ENCODE measurements around the gene IGF1R. TPM values are rescaled to one million over a fixed set of nuclear protein-coding genes. Genes with fewer than 3 reads are reported as not detected.
A peak's percentile ranks its signal among the peaks of the same experiment; 100 is the strongest.

The IGF1R gene
- total and polyA plus RNA-seq, 2 of the 13 experiments (the other 11 are each of a cell fraction or from before 2014, with no cell fraction given), result 15.9 to 18.4 TPM

DNA sequence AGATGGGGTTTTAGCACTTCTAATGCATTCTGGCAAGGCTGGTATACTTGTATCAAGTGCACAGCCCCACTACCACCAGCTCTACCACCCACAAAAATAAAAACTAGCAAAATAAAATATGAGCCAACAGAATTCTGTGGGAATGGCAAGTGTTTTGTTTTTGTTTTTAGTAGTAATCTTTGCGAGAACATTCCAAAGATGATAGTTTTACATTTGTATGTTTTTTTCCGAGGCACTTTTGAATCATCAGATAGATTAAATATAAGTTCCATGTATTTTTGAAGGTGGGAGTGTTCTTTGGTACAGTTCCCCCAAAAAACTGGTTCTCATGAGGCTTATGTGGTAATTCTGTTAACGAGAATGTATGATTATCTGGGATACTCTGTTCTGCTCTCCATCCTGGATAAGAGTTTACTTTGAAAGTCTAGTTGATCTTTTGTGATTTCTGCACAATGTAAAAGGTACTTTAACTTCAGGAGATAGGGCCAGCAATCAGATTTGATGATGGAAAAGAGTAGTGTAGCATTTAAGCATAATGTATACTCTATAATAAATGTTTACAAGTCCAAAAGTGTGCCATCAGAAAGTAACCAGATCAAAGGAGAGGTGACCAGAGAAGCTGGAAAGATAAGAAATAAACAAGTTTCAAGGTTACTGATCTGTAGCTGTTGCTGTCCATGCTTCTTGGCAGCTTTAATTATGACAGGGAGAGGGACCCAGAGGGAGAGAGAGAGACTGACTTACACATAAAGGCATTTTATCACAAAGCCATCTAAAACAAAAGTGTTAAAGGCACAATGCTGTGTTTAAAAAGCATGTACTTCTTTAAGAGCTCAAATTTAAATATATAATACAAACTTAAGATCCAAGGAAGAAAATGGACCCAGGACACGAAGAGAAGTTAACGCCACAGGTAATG lies 228.4 kb downstream of the IGF1R start:
- no peak for FAIRE-seq
- no peak overlapping the region for H3K27ac ChIP-seq (ENCODE audit: extremely low read length, insufficient read depth, low read length)
- in situ Hi-C loops (cut with HindIII; ENCODE audit: extremely low pct_ligation_motif_present, low pct_unique_long_range_greater_than_20kb), result no loop called here
- TF ChIP-seq SNRNP70 (IDR thresholded peaks at IDR 0.05; ENCODE audit: low read depth, low read length), result no peak
- TF ChIP-seq CHD2 (IDR thresholded peaks at IDR 0.05; ENCODE audit: low read depth, low read length), result no peak
- TF ChIP-seq, protein P1, sequence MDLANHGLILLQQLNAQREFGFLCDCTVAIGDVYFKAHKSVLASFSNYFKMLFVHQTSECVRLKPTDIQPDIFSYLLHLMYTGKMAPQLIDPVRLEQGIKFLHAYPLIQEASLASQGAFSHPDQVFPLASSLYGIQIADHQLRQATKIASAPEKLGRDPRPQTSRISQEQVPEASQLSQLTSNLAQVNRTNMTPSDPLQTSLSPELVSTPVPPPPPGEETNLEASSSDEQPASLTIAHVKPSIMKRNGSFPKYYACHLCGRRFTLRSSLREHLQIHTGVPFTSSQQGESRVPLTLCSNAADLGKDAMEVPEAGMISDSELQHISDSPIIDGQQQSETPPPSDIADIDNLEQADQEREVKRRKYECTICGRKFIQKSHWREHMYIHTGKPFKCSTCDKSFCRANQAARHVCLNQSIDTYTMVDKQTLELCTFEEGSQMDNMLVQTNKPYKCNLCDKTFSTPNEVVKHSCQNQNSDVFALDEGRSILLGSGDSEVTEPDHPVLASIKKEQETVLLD (CRISPR knock-in tag; IDR thresholded peaks at IDR 0.05; ENCODE audit: low read depth), result no peak
- TF ChIP-seq ZFP37 (CRISPR knock-in tag; IDR thresholded peaks at IDR 0.05; ENCODE audit: borderline replicate concordance), result no peak
- TF ChIP-seq GTF3A (CRISPR knock-in tag; conservative IDR thresholded peaks at IDR 0.05), result no peak
- no peak for TF ChIP-seq ZNF569 (CRISPR knock-in tag; IDR thresholded peaks at IDR 0.05; ENCODE audit: borderline replicate concordance)
- TF ChIP-seq ZNF326 (CRISPR knock-in tag; IDR thresholded peaks at IDR 0.05; ENCODE audit: borderline replicate concordance), result no peak
- TF ChIP-seq TCF7L2 (IDR thresholded peaks at IDR 0.05; ENCODE audit: low read depth, low read length), result peak; percentile 50; the same call in 1 of the 2 replicates
- no peak for TF ChIP-seq SP4 (CRISPR knock-in tag; IDR thresholded peaks at IDR 0.05)
- no peak for TF ChIP-seq SRSF9 (IDR thresholded peaks at IDR 0.05; ENCODE audit: borderline replicate concordance, insufficient read depth, low read depth, low read length, poor library complexity, severe bottlenecking)
- no peak for TF ChIP-seq ZNF253 (CRISPR knock-in tag; IDR thresholded peaks at IDR 0.05; ENCODE audit: borderline replicate concordance)
- no peak for TF ChIP-seq CBX2 (IDR thresholded peaks at IDR 0.05; ENCODE audit: low read depth, low read length)
- no peak for TF ChIP-seq CBX2 (CRISPR knock-in tag; IDR thresholded peaks at IDR 0.05; ENCODE audit: low read depth)
- no peak for TF ChIP-seq SOX13 (IDR thresholded peaks at IDR 0.05)
- peak in 1 of 2 experiments; percentile 14; a peak in 1 of 4 replicates for TF ChIP-seq SOX13 (CRISPR knock-in tag; conservative IDR thresholded peaks at IDR 0.05 in 1 of 2, IDR thresholded peaks at IDR 0.05 in 1 of 2)
- no peak for TF ChIP-seq BRCA1 (CRISPR knock-in tag; IDR thresholded peaks at IDR 0.05)
- TF ChIP-seq, protein P2, sequence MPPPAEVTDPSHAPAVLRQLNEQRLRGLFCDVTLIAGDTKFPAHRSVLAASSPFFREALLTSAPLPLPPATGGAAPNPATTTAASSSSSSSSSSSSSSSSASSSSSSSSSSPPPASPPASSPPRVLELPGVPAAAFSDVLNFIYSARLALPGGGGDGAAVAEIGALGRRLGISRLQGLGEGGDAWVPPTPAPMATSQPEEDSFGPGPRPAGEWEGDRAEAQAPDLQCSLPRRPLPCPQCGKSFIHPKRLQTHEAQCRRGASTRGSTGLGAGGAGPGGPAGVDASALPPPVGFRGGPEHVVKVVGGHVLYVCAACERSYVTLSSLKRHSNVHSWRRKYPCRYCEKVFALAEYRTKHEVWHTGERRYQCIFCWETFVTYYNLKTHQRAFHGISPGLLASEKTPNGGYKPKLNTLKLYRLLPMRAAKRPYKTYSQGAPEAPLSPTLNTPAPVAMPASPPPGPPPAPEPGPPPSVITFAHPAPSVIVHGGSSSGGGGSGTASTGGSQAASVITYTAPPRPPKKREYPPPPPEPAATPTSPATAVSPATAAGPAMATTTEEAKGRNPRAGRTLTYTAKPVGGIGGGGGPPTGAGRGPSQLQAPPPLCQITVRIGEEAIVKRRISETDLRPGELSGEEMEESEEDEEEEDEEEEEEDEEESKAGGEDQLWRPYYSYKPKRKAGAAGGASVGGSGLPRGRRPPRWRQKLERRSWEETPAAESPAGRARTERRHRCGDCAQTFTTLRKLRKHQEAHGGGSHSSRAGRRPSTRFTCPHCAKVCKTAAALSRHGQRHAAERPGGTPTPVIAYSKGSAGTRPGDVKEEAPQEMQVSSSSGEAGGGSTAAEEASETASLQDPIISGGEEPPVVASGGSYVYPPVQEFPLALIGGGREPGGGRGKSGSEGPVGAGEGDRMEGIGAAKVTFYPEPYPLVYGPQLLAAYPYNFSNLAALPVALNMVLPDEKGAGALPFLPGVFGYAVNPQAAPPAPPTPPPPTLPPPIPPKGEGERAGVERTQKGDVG (CRISPR knock-in tag; IDR thresholded peaks at IDR 0.05; ENCODE audit: borderline replicate concordance), result no peak
- no peak for TF ChIP-seq ZNF225 (CRISPR knock-in tag; IDR thresholded peaks at IDR 0.05)

More for the DNA sequence above, 228.4 kb downstream of the IGF1R start:
- H3K4me2 ChIP-seq (ENCODE audit: low read depth, low read length), result no peak overlapping the region
- CTCF ChIA-PET (ENCODE audit: low intra/inter-chr PET ratio, low total read pairs), result no interaction called here
- H3K9ac ChIP-seq (ENCODE audit: insufficient read depth, low read depth, low read length), result no peak overlapping the region
- H3K79me2 ChIP-seq (ENCODE audit: insufficient read depth, low read length), result peaks cover 25% of the 10 kb centered on the region
- H3K4me3 ChIP-seq (replicated peaks in 1 of 3; ENCODE audit: insufficient read depth in 1 of 3, low read depth in 2 of 3, low read length in 3 of 3), result no peak overlapping the region
- BruUV-seq (replicated peaks), result no TSS peak
- no peaks in the 10 kb centered on the region for H3K9me3 ChIP-seq (ENCODE audit: low read length)
- peaks cover 74% of the 10 kb centered on the region for H4K20me1 ChIP-seq (ENCODE audit: insufficient read depth, low read length)
- no peak; the same call in 2 of the 3 replicates for ATAC-seq
- H2AFZ ChIP-seq (ENCODE audit: low read length), result no peak overlapping the region
- no peak for DNase-seq (ENCODE audit: low spot score)
- H3K4me1 ChIP-seq (ENCODE audit: insufficient read depth, low read length), result peaks cover 39% of the 10 kb centered on the region
- 92% methylated on average over 5 of the region's 5 CpGs for WGBS (ENCODE audit: low lambda C conversion rate)
- POLR2A ChIA-PET, result no interaction called here
- no peaks in the 10 kb centered on the region for H3K27me3 ChIP-seq (ENCODE audit: control insufficient read depth in 1 of 2, insufficient read depth in 2 of 2, low read length in 2 of 2)
- intact Hi-C loops (cut with micrococcal nuclease; ENCODE audit: unreplicated experiment), result no loop called here
- H3K36me3 ChIP-seq (replicated peaks in 1 of 2; ENCODE audit: control insufficient read depth in 1 of 2, insufficient read depth in 2 of 2, low read length in 2 of 2), result no peaks in the 10 kb centered on the region
